DOHH2 (cell line): ENCODE results near the gene FUNDC2.

Experiments used
- CTCF ChIP-seq: fragments of 200-600 bp; sonication (generic); IDR thresholded peaks from one replicate; pipeline ENCODE4 v1.5.1; 2014; ENCODE audit warnings: antibody characterized with exemption, mild to moderate bottlenecking, low read depth, low read length; ENCODE audit not compliant: poor library complexity, severe bottlenecking
- EZH2phosphoT487 ChIP-seq: fragments of 200-600 bp; sonication (generic); IDR thresholded peaks from 2 replicates; pipeline ENCODE4 v1.6.1; 2017; ENCODE audit warnings: borderline replicate concordance, mild to moderate bottlenecking, antibody characterized with exemption, low read length, moderate library complexity, mixed read lengths

DNA sequence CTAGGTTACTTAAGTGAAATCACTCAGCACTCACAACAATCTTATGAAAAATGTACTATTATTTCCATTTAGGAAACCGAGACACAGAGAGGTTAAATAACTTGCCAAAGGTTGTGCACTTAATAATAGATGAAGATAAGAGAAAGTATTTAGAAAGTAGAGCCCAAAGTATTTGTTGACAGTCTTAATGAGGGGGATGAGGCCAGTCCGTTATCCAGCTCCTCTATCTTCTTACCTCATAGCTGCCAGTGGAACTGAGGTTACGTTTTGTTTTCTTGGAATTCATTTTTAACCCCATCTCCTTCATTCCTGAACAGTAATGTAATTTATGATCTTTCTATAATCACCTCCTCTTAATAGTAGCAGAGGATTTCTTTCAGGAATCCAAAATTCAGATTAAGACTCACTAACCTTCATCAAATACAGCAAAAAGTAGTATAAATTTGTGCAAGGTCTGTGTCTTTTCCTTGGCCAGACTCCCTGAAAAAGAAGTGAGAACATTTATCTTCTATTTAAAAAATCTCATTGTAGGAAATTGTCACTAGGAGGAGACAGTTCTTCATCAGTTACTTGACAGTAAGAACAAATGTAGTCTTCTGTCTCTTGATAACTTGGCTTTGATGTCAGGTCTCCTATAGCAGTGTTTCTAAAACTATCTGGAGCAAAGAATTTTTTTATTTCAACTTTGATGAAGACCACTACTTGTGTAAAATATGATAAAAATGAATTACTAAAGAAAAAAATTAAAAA, 39.6 kb upstream of the FUNDC2 start:
- TF ChIP-seq CTCF (no peak), EZH2phosphoT487 (no peak)
